Progenitor cell of endocrine pancreas (in vitro differentiated cells): ENCODE measurements around the gene SLC6A12. TPM values are rescaled to one million over a fixed set of nuclear protein-coding genes. Genes with fewer than 3 reads are reported as not detected.
A peak's percentile ranks its signal among the peaks of the same experiment; 100 is the strongest.

Experiments
- DNase-seq: peaks from one replicate; pipeline ENCODE4 v3.0.0; 2021; ENCODE audit warnings: low spot score; ENCODE audit not compliant: unreplicated experiment
- H3K27ac Mint-ChIP-seq: 2 replicates; pipeline ENCODE4 v1.8.0; 2021; ENCODE audit warnings: mild to moderate bottlenecking, moderate library complexity, mixed read lengths
- H3K27me3 Mint-ChIP-seq: 2 replicates; pipeline ENCODE4 v1.8.0; 2021; ENCODE audit warnings: mixed read lengths
- H3K36me3 Mint-ChIP-seq: 2 replicates; pipeline ENCODE4 v1.8.0; 2022; ENCODE audit warnings: mixed read lengths; ENCODE audit not compliant: insufficient read depth
- H3K4me1 Mint-ChIP-seq: 2 replicates; pipeline ENCODE4 v1.8.0; 2021; ENCODE audit warnings: low read depth, mixed read lengths
- H3K4me3 Mint-ChIP-seq: 2 replicates; pipeline ENCODE4 v1.8.0; 2021; ENCODE audit warnings: low read depth, mild to moderate bottlenecking, moderate library complexity, mixed read lengths
- H3K9me3 Mint-ChIP-seq: 2 replicates; pipeline ENCODE4 v1.8.0; 2021; ENCODE audit warnings: low read depth, mixed read lengths
- CTCF ChIP-seq: fragments of 200-600 bp; sonication (generic); IDR thresholded peaks from one replicate; pipeline ENCODE4 v1.5.0; 2021; ENCODE audit warnings: antibody characterized with exemption, mild to moderate bottlenecking; ENCODE audit not compliant: unreplicated experiment
- total RNA-seq: library from RNA; stranded (reverse); gene quantifications from 2 replicates; pipeline ENCODE4 v1.2.1, GENCODE V29; 2021

The SLC6A12 gene
- total RNA-seq, 1 donor from 2014 or later: 3.1 TPM

DNA sequence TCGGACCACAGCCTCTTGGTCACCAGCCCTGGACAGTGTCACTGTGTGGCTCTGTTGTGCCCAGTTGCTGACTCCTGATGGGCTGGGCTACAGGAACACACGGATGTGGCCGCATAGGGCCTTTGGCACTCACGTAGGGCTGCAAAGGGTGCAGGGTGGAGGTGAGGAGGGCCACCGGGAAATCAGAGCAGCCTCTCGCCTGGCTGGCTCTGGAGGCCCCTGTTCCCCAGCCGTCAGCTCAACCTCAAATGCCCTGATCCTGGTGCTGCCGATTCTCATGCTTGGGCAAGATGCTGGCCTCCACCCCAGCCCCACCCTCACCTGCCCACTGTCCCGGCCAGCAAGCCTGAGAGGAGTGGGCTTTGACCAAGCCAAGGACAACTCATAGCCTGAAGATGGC is 59.0 kb downstream of the SLC6A12 start:
- no peak for DNase-seq
- H3K27ac Mint-ChIP-seq: no peak overlapping the region
- peaks cover 4% of the 10 kb centered on the region for H3K4me1 Mint-ChIP-seq
- peaks cover 50% of the 10 kb centered on the region for H3K27me3 Mint-ChIP-seq
- H3K9me3 Mint-ChIP-seq: no peaks in the 10 kb centered on the region
- H3K4me3 Mint-ChIP-seq: no peak overlapping the region
- H3K36me3 Mint-ChIP-seq: no peaks in the 10 kb centered on the region
- TF ChIP-seq CTCF: no peak

DNA sequence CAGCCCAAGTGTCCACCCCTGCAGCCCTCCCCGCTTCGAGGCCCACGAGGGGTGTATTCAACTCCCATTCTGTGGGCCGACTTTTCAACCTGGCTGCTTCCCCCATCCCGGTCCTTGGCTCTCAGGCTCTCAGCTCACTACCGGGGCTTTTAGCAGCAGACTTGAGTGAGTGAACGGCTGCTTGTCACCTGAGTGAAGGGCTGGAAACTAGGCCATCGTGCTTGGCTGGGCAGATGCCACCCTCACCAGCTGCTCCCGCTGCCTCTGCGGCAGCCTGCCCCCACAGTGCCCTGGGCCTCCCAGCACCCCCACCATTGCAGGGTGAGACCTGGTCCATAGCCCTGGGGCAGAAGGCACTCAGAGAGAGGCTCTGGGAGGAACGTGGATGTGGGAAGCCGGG is 59.9 kb downstream of the SLC6A12 start:
- no peak for TF ChIP-seq CTCF
- H3K9me3 Mint-ChIP-seq: no peaks in the 10 kb centered on the region
- H3K27me3 Mint-ChIP-seq: peaks cover 48% of the 10 kb centered on the region

DNA sequence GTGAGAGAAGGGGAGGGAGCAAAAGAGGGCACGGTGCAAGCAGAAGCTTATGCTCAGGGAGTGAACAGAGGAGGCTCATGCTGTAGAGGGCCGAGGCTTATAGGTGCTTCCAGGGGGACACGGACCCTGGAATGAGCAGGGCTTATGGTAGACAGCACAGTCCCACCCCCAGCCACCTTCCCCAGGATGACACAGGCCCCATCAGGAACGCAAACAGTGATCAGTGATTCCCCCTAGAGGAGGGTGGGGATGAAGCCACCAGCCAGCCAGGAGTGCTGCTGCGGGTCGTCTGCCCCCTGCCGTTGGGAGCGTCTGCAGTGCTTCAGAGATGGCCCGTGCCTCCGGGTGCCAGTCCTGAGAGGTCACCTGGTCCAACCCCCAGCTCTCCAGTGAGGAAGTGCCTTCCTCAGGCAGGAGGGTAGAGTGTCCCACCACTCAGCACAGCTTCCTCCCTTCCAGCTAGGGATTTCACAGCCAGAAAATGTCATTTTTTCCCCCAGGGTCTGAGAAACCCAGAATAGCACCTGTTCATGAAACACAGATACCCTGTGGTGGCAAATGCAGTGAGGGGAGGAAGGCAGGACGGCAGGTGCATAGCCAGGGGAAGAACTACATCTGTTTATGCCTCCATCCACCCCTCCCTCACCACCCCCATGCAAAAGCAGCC is 60.7 kb downstream of the SLC6A12 start:
- H3K4me3 Mint-ChIP-seq: no peak overlapping the region
- peak; percentile 97 for TF ChIP-seq CTCF
- no peaks in the 10 kb centered on the region for H3K9me3 Mint-ChIP-seq
- no peak overlapping the region for H3K27ac Mint-ChIP-seq
- peaks cover 46% of the 10 kb centered on the region for H3K27me3 Mint-ChIP-seq
- no peaks in the 10 kb centered on the region for H3K36me3 Mint-ChIP-seq
- DNase-seq: peak; percentile 78
- peaks cover 5% of the 10 kb centered on the region for H3K4me1 Mint-ChIP-seq

More for the DNA sequence above, 59.9 kb downstream of the SLC6A12 start:
- H3K27ac Mint-ChIP-seq: no peak overlapping the region
- no peak overlapping the region for H3K4me3 Mint-ChIP-seq
- peaks cover 5% of the 10 kb centered on the region for H3K4me1 Mint-ChIP-seq
- H3K36me3 Mint-ChIP-seq: no peaks in the 10 kb centered on the region
- no peak for DNase-seq

DNA sequence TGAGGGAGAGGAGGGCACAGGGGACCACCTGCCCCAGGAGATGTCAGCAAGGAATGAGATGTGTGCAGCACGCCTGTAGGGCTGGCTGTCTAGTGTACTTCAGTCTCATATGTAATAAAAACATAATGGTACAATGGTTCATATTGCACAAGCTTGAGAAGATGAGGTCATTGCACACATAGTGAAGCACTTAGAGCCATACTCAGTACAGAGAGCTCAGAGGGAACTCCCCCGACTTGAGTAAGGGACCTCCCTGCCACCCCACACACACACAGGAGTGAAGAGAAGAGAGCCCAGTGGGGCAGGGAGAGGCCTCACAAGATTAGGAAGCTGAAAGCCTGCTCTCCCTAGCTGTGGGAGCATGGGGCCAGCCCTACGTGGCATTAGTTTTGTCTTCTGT is 61.5 kb downstream of the SLC6A12 start:
- Mint-ChIP-seq H3K4me1 (peaks cover 5% of the 10 kb centered on the region), H3K27me3 (peaks cover 51% of the 10 kb centered on the region), H3K9me3 (no peaks in the 10 kb centered on the region), H3K27ac (no peak overlapping the region), H3K36me3 (no peaks in the 10 kb centered on the region), H3K4me3 (no peak overlapping the region)
- TF ChIP-seq CTCF: no peak
- DNase-seq: no peak

DNA sequence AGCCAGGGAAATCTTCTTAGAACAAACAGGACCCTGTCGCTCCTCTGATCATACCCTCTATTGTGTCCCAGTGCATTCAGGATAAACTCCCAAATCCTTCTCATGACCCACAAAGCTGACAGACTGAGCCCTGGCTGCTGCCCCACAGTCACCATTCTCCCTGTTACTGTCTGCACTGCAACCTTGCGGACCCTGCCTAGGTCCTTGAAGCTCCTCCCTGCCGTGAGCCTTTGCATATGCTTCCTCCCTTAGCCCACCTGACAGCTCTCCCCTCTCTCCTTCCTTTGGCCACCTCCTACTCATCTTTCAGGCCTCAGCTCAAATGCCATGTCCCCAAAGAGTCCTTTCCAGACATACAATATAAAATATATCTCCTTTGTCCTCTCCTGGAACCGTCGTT is 62.4 kb downstream of the SLC6A12 start:
- H3K4me1 Mint-ChIP-seq: peaks cover 5% of the 10 kb centered on the region
- no peak overlapping the region for H3K27ac Mint-ChIP-seq
- H3K9me3 Mint-ChIP-seq: no peaks in the 10 kb centered on the region
- TF ChIP-seq CTCF: no peak
- no peak for DNase-seq
- peaks cover 51% of the 10 kb centered on the region for H3K27me3 Mint-ChIP-seq
- no peaks in the 10 kb centered on the region for H3K36me3 Mint-ChIP-seq
- no peak overlapping the region for H3K4me3 Mint-ChIP-seq
